Skeletal muscle satellite cell (primary cell): ENCODE measurements around the gene DCTPP1.

ENCODE experiments used
- H3K27me3 ChIP-seq: 2 replicates; pipeline ENCODE4 v1.7.0; 2013; ENCODE audit warnings: low read length; ENCODE audit not compliant: control insufficient read depth, insufficient read depth
- H3K36me3 ChIP-seq: 2 replicates; pipeline ENCODE4 v1.7.0; 2013; ENCODE audit warnings: mild to moderate bottlenecking, control low read depth, low read length; ENCODE audit not compliant: insufficient read depth
- H3K4me1 ChIP-seq: 2 replicates; pipeline ENCODE4 v1.7.0; 2013; ENCODE audit warnings: low read length; ENCODE audit not compliant: control insufficient read depth, insufficient read depth
- H3K4me2 ChIP-seq: 2 replicates; pipeline ENCODE4 v1.7.0; 2013; ENCODE audit warnings: mild to moderate bottlenecking, low read length
- H3K4me3 ChIP-seq: 2 replicates; pipeline ENCODE4 v1.7.0; 2013; ENCODE audit warnings: low read length
- H3K9ac ChIP-seq: 2 replicates; pipeline ENCODE4 v1.7.0; 2013; ENCODE audit warnings: mild to moderate bottlenecking, low read depth, low read length, moderate library complexity
- H3K9me3 ChIP-seq: replicated peaks from 2 replicates; pipeline ENCODE4 v1.7.0; 2013; ENCODE audit warnings: mild to moderate bottlenecking, control low read depth, low read length

Gene DCTPP1

DNA sequence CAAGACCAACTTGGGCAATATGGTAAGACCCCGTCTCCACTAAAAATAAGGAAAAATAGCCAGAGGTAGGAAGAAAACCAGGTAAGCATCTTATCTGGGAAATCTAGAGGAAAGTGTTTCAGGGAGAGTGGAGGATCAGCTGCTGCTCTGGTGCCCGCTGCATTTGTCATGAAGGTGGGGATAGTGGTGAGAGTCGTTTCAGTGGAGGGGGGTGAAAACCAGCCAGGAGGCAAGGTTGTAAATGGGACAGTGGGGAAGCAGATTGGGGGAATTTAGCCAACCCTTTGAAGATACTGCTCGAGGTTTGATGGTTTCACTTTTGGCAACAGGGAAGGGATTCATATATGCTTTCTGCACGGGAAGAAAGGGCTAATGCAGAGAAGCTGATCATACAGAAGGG, 8.8 kb downstream of the DCTPP1 start:
- no peaks in the 10 kb centered on the region for H3K27me3 ChIP-seq
- no peak overlapping the region for H3K9ac ChIP-seq
- no peak overlapping the region for H3K4me3 ChIP-seq
- peaks cover 8% of the 10 kb centered on the region for H3K4me1 ChIP-seq
- H3K9me3 ChIP-seq = no peaks in the 10 kb centered on the region
- peaks cover 17% of the 10 kb centered on the region for H3K36me3 ChIP-seq
- no peak overlapping the region for H3K4me2 ChIP-seq

- Histone ChIP-seq H3K4me3 (peak overlapping the region; percentile 84), H3K4me1 (peaks cover 8% of the 10 kb centered on the region), H3K9ac (peak overlapping the region; percentile 69), H3K36me3 (peaks cover 18% of the 10 kb centered on the region), H3K9me3 (no peaks in the 10 kb centered on the region), H3K4me2 (peak overlapping the region; percentile 99), H3K27me3 (no peaks in the 10 kb centered on the region)
Measured at GRCh38 chr16:30418350-30419181, 11.3 kb downstream of the DCTPP1 start.

DNA sequence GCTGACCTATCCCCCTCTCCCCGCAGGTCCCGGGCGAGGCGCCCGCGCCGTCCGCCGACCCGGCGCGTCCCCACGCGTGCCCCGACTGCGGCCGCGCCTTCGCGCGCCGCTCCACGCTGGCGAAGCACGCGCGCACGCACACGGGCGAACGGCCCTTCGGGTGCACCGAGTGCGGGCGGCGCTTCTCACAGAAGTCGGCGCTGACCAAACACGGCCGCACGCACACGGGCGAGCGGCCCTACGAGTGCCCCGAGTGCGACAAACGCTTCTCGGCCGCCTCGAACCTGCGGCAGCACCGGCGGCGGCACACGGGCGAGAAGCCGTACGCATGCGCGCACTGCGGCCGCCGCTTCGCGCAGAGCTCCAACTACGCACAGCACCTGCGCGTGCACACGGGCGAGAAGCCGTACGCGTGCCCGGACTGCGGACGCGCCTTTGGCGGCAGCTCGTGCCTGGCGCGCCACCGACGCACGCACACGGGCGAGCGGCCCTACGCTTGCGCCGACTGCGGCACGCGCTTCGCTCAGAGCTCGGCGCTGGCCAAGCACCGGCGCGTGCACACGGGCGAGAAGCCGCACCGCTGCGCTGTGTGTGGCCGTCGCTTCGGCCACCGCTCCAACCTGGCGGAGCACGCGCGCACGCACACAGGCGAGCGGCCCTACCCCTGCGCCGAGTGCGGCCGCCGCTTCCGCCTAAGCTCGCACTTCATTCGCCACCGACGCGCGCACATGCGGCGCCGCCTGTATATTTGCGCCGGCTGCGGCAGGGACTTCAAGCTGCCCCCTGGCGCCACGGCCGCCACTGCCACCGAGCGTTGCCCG, 12.1 kb downstream of the DCTPP1 start:
- H3K9ac ChIP-seq = peak overlapping the region; percentile 69
- H3K4me3 ChIP-seq = peak overlapping the region; percentile 84

GRCh38 chr16:30416624-30417528, 13.0 kb downstream of the DCTPP1 start:
- Histone ChIP-seq H3K9me3 (no peaks in the 10 kb centered on the region), H3K27me3 (no peaks in the 10 kb centered on the region), H3K4me1 (peaks cover 8% of the 10 kb centered on the region), H3K9ac (peak overlapping the region; percentile 69), H3K36me3 (peaks cover 20% of the 10 kb centered on the region), H3K4me2 (peak overlapping the region; percentile 99), H3K4me3 (peak overlapping the region; percentile 84)

More for the DNA sequence above, 12.1 kb downstream of the DCTPP1 start:
- Histone ChIP-seq H3K27me3 (no peaks in the 10 kb centered on the region), H3K4me2 (peak overlapping the region; percentile 99), H3K9me3 (no peaks in the 10 kb centered on the region), H3K4me1 (peaks cover 8% of the 10 kb centered on the region), H3K36me3 (peaks cover 15% of the 10 kb centered on the region)

GRCh38 chr16:30416047-30416603, 13.7 kb downstream of the DCTPP1 start:
- H3K9ac ChIP-seq = no peak overlapping the region
- peaks cover 27% of the 10 kb centered on the region for H3K36me3 ChIP-seq
- H3K27me3 ChIP-seq = no peaks in the 10 kb centered on the region
- no peaks in the 10 kb centered on the region for H3K9me3 ChIP-seq
- peaks cover 8% of the 10 kb centered on the region for H3K4me1 ChIP-seq
- no peak overlapping the region for H3K4me2 ChIP-seq
- no peak overlapping the region for H3K4me3 ChIP-seq

GRCh38 chr16:30414159-30414558, 15.7 kb downstream of the DCTPP1 start:
- Histone ChIP-seq H3K4me2 (no peak overlapping the region), H3K4me3 (no peak overlapping the region), H3K27me3 (no peaks in the 10 kb centered on the region), H3K9me3 (no peaks in the 10 kb centered on the region), H3K36me3 (peaks cover 34% of the 10 kb centered on the region), H3K4me1 (peaks cover 15% of the 10 kb centered on the region), H3K9ac (no peak overlapping the region)

DNA sequence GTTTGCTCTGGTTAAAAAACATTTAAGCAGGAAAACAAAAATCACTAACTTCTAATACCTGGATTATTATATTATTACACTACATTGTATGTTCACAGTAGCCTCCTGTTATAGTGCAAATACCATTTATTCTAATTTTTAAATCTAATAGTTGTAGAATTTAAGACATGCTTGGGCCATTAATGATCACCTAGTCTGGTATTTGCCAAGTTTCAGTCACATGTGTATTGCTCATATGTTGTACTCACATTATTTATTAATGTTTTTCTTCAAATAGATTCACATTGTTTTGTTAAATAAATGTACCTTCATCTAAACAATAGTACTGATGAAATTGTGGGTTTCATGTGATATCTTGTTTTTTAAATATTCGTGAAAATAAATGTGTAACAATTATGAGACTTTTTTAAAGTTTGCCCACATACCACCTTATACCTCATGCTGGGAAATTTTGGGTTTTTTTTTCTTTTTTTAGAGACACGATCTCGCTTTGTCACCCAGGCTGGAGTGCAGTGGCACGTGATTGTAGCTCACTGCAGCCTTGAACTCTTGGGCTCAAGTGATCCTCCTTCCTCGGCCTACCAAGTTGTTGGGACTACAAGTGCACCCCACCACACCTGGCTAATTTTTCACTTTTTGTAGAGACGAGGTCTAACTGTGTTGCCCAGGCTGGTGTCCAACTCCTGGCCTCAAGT, 16.6 kb downstream of the DCTPP1 start:
- Histone ChIP-seq H3K9me3 (no peaks in the 10 kb centered on the region), H3K9ac (no peak overlapping the region), H3K4me3 (no peak overlapping the region), H3K36me3 (peaks cover 34% of the 10 kb centered on the region), H3K27me3 (no peaks in the 10 kb centered on the region), H3K4me2 (no peak overlapping the region), H3K4me1 (peaks cover 21% of the 10 kb centered on the region)

DNA sequence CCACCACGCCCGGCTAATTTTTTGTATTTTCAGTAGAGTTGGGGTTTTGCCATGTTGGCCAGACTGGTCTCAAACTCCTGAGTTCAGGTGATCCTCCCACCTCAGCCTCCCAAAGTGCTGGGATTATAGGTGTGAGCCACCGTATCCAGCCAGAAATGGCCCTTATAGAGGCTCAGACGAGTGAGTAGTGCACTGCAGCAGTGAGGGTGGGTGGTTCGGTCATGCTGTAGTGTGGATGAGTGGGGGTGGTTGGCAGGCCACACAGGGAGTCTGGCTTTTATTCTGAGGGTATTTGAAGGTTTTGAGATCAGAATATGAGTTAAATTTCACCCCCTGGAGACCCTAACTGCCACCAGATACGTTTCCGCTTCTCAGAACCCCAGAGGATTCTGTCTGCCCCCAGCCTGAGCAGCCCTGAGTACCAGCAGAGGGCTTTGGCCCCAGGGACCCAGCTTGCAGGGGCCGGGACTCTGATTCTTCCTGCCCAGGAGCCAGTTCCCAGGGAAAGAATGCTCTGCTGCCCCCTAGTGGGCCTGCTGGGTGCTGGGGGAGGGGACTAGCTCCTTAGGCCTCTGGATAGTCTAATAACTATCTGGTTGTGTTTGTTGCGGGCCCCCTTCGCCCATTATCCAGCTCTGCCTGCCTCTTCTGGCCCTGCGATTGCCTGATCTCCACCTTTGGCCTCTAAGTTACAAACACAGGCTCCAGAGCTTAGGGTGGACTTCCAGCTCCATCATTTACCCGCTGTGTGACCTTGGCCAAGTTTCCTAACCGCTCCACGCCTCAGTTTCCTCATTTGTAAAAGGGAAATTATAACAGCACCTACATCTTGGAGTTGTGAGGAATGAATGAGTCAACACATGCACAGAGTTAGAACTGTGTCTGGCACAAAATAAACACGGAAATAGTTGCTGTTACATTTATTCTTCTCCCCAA, 20.4 kb downstream of the DCTPP1 start:
- H3K27me3 ChIP-seq = no peaks in the 10 kb centered on the region
- H3K4me1 ChIP-seq = peaks cover 22% of the 10 kb centered on the region
- H3K4me2 ChIP-seq = peak overlapping the region; percentile 81
- no peaks in the 10 kb centered on the region for H3K9me3 ChIP-seq
- peaks cover 27% of the 10 kb centered on the region for H3K36me3 ChIP-seq
- peak overlapping the region; percentile 50 for H3K4me3 ChIP-seq
- peak overlapping the region; percentile 18 for H3K9ac ChIP-seq

DNA sequence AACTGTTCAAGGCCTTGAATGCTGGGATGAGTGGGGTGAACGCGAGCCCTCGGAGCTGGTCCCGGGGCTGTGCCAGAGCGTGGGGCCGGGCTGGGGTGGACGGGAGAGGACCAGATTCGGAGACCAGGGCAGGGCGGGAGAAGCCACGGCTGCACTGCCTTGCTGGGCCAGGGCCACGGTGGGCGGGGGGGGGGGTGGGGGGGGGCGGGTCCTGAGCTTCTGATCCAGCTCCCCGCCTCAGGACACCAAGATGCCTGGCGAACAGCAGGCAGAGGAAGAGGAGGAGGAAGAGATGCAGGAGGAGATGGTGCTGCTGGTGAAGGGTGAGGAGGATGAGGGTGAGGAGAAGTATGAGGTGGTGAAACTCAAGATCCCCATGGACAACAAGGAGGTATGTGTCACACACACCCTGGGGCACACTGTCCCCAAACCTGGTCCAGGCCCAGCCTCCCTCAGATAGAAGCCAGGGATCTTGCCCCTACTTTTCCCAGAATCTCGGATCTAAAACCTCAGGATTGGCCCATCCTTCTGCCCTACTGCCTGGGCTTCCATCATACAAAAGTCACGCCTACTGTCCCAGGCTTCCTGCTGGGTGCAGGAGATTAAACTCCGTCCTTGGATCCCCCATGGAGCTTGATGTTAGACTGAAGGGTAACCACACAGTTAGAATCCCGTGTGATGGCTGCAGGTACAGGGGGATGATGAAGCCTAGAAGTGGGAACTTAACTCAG, 21.9 kb downstream of the DCTPP1 start:
- H3K4me3 ChIP-seq = peak overlapping the region; percentile 80
- no peaks in the 10 kb centered on the region for H3K9me3 ChIP-seq
- H3K36me3 ChIP-seq = peaks cover 19% of the 10 kb centered on the region
- H3K27me3 ChIP-seq = no peaks in the 10 kb centered on the region
- H3K4me2 ChIP-seq = peak overlapping the region; percentile 83
- H3K4me1 ChIP-seq = peaks cover 22% of the 10 kb centered on the region
- H3K9ac ChIP-seq = peak overlapping the region; percentile 91
